ENCODE measurements around the gene KCTD3.
A peak's percentile ranks its signal among the peaks of the same experiment; 100 is the strongest.

Gene KCTD3

DNA sequence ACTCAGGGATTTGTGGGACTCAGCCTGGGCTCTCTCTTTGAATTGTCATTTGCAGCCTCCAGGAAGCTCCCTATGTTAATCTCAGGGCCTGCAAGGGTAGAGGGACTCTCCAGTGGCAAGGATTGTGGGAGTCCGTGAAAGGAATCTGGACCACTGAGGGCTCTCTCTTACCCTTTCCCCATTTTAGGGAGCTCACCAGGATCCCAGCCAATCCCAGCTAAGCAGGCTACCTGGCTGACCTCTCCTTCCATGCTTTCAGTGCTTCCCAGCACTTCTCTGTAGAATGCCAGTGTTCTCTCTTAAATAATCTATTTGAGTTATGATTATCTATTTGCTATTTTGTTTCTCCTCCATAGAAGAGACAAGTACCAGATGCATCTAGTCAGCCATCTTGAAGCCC lies 9.6 kb upstream of the KCTD3 start:
- DNase-seq, result no peak

DNA sequence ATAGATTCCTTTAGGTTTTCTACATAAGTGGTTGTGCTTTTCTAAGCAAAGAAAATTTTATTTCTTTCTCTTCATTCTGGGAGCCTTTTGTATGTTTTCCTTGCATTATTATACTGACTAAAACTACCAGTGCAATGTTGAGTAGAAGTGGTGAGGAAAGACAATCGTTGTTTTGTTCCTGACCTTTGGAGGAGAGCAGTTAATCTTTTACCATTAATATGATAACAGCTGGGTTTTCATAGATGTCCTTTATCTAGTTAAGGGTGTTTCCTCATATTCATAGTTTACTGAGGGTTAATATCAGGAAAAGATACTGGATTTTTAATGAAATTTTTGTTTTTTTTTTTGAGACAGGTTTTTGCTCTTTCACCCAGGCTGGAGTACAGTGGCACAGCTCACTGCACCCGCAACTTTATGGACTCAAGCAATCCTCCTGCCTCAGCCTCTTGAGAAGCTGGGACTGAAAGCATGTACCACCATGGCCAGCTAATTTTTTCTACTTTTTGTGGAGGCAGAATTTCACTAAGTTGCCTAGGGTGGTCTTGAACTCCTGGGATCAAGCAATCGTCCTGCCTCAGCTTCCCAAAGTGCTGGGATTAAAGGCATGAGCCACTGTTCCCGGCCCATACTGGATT lies 9.0 kb upstream of the KCTD3 start:
- no peak for DNase-seq

DNA sequence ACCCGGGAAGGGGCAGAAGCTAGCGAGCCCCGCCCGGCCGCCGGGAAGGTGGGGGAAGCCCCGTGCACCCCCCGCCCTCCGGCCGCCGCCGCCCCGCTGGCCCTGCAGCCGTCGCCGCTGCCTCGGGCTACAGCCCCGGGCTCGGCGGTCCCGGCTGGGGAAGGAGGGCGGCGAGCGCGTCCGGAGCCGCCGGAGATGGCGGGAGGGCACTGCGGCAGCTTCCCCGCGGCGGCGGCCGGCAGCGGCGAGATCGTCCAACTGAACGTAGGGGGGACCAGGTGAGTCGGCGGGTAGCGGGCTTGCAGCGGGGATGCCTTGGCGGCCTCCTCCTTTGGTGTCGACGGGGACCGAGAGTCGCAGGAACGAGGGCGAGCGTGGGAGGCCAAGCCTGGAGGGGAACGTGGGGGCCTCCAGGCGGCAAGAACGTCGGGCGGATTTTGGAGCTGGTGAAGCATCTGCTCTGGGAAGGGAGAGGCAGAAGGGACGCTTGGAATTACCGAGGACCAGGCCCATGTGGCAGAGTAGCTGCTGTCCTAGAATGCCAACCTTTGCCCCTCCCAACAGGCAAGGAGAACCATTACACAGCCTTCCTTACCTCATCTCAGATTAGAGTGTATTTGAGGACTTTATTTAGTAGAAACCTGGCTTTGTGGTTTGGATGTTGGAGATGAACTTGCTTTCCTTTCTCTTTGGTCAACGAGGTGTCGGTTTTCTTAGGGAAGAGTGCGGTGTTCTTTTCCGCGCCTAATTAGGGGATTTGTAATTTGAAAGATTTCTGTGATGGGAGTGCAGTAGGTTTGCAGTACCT lies 591 bp downstream of the KCTD3 start:
- DNase-seq, result peak; percentile 65

DNA sequence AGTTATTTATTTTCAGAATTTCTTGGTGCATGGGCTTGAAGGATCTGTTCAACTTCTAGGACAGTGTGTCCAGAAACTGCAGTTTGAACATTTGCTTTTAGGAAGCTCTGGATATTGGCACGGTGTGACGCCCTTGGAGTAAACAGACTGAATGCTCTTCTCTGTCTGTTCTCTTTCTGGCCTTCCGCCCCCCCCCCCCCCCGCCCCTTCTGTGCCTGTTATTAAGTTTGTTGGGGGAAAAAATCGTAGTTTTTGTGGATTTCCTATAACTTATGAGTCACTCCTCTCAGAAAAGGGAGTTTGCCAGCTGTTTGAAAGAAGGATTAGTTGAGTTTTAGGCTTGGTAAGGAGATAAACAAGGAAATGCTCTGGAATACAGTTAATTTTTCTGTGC lies 1.2 kb downstream of the KCTD3 start:
- no peak for DNase-seq

DNA sequence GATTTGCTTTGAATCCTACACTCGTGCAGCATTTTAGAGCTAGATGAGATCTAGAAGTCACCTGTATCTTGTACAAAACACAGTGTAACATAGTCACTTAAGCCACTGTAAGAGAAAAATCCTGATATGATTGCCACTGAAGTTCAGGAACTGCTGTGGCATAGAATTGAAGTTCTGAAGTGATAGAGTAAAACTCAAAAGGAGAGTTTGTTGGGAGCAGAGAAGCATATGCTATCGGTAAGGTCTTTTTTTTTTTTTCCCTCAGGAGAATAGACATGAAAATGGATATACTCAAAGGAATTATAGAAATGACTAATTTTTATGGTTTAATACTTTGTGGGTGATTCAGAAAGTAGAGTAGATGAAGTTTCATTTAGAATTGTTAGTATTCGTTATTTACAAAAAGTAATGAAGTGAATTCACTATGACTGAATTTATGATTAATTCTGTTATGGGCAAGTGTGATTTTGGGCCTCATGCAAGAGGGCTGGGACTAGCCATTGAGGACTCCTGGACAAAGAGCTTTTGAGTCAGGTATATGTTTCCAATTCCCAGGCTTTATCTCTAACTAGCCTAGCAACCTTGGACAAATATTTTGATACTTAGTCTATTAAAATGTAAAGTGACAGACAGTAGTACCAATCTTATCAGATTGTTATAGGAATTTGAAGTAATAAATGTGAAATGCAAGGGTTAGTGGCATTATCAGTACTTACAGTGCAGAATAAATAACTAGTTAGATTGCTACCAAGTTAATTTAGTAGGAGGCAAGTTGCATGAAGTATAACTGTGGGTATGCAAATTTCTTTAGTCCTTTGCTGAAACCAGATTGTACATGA lies 3.1 kb downstream of the KCTD3 start:
- no peak for DNase-seq

DNA sequence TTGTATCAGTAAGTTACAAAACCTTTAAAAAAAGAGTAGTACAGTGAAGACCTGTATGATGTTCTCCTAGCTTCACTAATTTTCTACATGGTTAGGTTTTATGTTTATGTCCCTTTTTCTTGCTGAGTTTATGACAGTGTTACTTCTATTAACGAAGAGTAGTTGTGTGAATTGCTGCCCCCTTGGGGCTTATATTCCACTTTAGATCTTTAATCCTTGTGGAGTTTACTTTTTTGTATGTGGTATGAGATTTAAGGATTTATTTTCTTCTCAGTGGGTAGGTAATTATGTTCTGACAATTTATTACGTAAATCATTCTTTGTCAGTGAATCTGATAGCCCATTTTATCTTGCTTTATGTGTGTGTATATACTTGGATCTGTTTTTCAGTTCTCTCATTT lies 14.8 kb downstream of the KCTD3 start:
- no peak for DNase-seq

DNA sequence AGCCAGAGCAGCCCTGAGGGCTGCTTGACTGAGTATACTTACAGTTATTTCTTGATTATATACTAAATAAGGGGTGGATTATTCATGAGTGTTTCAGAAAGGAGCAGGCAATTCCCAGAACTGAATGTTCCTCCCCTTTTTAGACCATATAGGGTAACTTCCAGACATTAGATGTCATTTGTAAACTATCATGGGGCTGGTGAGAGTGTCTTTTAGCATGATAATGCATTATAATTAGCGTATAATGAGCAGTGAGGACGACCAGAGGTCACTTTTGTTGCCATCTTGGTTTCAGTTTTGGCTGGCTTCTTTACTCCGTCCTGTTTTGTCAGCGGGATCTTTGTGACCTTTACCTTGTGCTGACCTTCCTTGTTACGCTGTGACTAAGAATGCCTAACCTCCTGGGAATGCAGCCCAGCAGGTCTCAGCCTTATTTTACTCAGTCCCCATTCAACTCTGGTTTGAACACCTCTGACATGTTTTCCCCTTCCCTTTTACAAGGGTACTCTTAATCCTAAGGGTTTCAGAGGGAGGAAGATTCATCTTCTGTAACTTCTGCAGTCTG lies 16.2 kb downstream of the KCTD3 start:
- DNase-seq, result no peak

DNA sequence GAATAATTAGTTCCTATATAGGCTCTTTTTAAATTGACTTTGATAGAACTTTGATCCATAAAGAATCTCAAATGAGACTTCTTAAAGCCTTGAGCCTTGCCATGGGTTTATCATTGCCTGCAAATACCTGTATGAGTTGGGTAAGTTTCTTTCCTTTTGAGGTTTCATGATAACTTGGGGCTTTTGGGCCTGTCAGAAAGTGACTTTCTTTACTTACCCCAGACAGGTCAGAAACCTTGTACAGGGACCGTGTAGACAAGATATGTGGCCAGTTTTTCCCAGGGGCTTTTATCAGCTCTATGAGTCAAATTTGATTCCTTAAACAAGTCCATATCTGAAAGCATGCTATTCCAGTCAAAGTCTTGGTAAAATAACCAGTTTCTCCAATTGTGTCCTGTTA lies 17.3 kb downstream of the KCTD3 start:
- no peak for DNase-seq

DNA sequence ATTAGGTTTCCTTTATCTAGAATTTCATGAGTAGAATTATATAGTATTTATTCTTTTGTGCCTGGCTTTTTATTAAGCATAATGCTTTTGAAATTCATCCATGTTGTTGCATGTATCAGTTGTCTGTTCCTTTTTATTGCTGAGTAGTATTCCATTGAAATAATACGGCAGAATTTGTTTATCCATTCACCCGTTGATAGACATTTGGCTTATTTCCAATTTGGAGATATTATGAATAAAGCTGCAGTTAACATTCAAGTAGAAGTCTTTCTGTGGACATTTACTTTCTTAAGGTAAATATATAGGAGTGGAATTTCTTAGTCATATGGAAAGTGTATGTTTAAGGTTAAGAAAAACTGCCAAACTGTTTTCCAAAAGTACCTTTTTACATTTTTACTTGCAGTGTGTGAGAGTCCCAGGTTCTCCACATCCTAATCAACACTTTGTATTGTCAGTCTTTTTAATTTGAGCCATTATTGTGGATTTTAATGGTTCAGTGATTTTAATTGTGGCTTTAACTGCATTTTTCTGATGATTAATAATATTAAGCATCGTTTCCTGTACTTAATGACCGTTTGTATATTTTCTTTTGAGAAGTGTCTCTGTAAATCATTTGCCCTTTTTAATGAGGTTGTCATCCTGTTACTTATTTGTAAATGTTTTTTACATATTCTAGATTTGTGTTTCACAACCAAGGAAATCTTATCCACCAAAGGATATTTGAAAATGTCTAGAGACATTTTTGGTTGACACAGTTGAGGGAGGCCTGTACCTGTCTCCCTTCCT lies 22.7 kb downstream of the KCTD3 start:
- DNase-seq, result no peak

DNA sequence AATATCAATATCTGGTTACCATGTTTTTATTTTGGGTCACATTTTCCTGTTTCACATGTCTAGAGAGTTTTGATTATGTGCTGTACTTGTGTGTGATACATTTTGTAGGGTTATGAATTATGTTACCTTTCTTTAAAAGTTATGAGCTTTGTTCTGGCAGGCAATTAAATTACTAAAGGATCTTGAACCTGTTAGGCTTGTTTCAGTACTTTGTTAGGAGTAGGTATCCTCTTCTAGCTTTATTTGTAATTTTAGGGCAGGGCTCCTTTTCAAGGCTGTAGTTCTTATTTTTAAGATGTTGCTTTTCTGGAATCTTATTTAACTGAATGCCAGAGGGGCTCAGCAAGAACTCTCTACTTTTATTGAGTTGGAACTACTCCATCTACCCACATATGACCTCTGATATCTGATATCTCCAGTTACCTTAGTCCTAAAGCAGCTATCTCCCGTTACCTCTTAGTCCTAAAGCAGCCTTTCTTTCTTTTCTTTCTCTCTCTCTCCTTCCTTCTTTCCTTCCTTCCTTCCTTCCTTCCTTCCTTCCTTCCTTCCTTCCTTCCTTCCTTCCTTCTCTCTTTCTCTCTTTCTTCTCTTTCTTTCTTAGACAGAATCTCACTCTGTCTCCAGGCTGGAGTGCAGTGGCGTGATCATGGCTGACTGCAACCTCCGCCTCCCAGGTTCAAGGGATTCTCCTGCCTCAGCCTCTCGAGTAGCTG lies 23.8 kb downstream of the KCTD3 start:
- DNase-seq, result no peak

DNA sequence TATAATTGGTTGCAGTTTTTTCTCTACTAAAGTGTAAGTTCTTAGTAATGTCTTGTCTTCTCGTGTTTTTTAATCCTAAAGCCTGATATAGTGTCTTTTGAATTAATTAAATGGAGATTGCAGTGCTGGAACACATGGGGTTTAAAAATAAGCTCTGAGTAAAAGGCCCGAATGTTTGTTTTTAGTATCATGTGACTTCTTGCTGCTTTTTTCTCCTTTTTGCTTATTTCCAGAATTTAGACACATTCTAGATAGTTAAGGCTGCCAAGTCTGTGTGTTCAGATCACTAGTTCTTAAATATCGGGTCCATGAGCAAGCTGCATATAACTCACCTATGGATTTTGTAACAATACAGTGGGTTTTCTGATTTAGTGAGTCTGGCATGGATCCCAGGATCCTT lies 27.5 kb downstream of the KCTD3 start:
- no peak for DNase-seq

DNA sequence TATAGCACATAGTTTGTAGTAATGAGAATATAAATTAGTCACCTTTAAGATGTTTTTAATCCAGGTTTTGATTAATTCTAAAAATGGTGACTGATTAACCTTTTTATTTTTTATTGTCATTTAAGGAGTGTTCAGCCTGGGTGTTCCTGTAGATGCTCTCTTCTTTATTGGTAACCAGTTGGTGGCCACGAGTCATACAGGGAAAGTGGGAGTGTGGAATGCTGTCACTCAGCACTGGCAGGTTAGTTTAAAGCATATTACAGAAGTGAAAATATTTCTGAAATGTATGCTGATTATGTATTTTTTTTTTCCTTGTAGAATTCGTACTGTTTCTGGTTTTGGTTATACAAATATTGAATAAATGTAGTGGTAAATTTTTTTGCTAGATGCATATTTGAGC lies 28.1 kb downstream of the KCTD3 start:
- DNase-seq, result no peak

DNA sequence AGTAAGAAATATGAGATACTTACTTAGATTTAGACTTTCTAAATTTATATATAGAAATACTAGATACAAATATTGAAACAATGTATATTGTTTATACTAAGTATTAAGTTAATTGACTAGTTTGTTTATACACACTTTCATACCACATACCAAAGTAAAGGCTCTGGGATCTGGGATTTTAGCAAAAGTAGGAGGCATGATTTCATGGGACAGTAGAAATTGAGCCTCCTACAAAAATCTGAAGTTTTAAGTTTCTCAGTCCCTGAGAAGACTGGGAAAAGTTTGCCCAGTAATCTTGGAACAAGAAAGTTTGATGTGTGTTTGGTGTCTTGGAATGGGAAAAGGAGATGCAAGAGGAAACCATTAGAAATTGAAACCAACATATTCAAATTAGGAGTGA lies 30.9 kb downstream of the KCTD3 start:
- DNase-seq, result no peak

DNA sequence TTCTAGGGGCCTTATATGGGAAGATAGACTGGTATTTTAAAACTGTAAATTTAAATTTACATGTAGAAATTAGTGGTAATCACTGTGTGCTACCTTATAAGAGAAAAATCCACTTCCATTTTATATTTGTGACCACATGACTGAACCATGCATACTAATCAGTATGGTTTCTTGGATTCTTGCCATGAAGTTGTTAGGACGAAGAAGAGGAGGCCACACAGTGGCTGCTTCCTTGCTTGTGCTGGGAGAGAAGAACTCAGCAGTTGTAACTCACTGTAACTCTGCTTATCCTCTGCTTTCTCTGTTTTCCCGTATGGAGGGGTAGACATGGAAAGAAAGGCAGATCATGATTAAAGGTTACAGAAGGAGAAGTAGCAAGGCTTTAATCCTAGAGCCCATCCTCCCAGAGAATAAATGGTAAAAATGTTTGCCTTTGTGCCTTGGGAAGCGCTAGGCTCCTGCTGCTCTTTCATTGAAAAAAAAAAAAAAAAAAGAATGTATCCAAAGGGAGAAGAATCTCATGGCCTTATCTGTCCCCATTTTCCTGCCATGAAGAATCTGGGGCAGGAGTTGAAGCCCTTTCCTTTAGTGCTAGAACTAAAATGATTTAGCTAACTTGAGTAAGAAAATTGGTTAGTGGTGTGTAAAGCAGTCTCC lies 32.4 kb downstream of the KCTD3 start:
- DNase-seq, result no peak

DNA sequence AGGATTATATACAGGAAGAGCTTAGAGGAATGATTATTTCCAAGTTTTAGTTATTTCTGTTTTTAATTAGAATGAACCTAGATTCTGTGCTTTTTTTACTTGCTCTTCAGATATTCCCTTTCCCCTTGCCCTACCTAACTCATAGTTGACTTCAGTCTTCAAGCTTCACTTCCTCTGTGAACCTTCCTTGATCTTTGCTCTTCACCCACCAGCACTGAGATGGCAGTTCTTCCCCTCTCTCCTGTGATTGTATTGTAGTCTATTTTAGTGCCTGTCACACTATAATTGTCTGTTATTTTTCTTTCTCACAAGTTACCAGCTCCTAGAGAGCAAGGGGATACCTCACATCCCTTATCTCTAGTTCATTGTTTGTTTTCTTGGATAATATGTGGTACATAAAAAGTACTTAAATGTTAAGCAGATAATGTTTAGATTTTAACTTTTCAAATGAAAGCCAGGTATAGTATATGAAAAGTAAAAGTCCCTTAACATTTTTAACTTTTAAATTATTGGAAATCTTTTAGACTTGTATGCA lies 33.2 kb downstream of the KCTD3 start:
- no peak for DNase-seq

DNA sequence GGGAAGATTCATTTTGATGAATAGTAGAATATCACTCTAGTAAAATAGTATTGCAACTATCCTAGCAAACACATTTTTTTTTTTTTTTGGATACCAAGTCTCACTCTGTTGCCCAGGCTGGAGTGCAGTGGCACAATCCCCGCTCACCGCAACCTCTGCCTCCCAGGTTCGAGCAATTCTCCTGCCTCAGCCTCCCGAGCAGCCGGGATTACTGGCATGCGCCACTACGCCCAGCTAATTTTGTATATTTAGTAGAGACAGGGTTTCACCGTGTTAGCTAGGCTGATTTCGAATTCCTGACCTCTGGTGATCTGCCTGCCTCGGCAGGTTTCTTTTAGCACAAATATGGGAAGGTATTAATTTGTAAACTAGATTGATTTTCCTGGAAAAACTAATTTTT lies 33.8 kb downstream of the KCTD3 start:
- no peak for DNase-seq

DNA sequence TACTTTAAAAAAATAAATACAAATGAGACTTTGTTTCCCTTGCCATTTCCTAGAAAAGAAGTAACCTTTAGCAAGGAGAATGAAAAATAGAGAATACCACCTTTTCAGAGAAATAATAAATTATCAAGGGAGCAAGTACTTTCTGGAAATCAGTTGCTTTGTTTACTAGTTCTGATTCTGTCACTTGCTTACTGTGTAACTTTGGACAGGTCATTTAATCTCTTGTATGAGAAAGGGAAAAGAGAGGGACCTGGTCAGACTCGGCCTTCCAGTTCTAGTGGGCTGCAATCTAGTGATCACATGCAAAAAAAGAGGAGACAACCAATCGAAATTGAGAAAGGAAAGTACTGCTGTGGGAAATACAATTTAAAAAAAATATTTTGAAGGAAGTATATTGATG lies 34.2 kb downstream of the KCTD3 start:
- no peak for DNase-seq

DNA sequence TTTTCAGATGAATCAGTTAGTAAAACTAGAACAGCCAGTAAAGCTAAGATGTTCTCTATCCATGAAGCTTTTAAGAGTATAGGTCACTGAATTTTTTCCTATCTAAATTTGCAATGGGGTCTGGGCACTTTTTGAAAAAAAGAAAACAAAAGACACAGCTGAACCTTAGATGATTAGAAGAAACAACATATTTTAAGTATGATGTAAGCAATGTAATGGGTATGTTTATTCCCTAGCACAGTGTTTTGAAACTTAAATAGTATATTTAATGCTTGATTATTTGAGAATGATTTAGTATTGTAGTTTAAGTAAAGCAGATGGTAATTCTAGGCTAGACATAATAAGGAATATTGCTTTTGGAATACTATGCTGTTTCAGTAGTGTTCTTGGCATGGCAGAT lies 36.2 kb downstream of the KCTD3 start:
- no peak for DNase-seq

DNA sequence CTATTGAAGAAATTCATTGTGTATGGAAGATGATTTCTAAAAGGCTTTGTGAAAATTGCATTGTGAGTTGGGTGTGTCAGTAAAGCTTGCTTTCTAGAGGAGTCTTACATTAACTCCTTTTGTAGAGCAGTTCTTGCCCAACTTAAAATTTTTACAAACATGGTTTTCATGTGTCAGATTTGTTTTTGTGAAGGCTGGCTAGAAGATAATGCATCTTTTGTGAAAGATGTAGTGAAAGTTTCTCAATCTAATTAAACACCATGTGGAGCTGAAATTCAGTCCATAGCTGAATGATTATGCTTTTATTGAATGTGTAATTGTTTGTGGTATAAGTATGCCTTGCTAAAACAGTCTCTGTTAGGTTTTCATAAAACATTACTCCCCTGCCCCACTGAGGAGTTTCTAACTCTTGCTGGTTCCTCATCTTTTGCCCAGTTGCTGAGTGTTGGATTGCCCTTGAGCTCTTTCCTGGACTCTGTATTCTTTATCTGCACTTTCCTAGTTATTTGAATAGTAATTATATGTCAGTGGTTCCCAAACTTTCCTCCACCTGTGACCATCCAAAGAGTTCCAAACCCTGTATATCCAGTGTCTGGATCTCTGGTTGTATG lies 38.0 kb downstream of the KCTD3 start:
- no peak for DNase-seq

DNA sequence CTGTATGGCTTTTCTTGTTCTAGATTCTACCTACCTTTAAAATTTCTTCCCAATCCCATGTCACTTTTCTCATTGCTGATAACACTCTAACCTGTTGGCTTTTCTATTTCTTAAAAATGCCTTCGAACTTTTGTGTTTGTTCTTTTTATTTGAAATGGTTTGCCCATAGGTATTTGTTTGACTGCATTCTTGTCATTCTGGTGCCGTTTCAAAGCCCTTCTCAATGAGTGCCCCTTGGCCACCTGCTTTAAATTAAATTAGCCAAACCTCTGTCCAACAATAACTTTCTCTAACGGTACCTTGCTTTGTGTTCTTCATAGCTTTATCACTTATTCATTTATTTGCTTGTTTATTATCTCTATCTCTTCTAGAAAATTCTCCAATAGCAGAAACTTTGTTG lies 38.9 kb downstream of the KCTD3 start:
- no peak for DNase-seq

All from activated CD4-positive, alpha-beta T cell treated with anti-CD3 and anti-CD28 coated beads for 48 hours (primary cell).